ENCODE measurements around the gene XCL2.
"Not testable (repeated sequence)": the region's sequence is repeated elsewhere in the genome, so short reads cannot be mapped to it uniquely, and the experiment has no call there.

XCL2 gene, protein sequence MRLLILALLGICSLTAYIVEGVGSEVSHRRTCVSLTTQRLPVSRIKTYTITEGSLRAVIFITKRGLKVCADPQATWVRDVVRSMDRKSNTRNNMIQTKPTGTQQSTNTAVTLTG

DNA sequence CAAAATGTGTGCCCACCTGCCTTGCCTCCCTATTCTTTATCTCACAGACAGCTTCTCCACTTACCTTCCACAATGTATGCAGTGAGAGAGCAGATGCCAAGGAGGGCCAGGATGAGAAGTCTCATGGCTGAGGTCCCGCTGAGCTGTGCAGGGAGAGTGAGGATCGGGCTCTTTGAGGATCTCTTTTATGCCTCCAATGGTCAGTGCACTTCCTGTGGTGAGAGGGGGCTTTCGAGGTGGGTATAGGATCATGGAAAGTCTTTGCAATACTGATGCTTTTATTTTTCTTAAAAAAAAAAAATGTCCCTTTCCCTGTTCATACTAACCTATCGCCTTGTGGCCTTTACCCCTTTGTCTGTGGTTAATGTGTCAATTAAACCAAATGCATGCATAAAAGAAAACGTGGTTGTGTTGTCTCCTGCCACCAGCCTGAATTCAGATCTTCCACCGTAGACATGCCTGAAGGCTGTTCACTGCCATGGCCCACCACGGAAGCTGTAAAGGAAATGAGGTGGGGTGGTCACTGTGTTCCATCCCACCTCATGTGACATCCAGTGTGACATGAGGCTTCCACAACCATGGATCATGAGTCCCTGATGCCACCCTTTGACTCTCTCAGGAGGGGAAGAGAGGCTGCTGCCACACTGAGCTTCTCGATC lies at the start of gene XCL2:
XCL2 (minus strand) TSS at position 158 of the 659 bp plus-strand sequence; CDS start at position 125, 33 bp downstream.
- FAIRE-seq; DNase-seq (ENCODE audit: low spot score): not testable (repeated sequence)

DNA sequence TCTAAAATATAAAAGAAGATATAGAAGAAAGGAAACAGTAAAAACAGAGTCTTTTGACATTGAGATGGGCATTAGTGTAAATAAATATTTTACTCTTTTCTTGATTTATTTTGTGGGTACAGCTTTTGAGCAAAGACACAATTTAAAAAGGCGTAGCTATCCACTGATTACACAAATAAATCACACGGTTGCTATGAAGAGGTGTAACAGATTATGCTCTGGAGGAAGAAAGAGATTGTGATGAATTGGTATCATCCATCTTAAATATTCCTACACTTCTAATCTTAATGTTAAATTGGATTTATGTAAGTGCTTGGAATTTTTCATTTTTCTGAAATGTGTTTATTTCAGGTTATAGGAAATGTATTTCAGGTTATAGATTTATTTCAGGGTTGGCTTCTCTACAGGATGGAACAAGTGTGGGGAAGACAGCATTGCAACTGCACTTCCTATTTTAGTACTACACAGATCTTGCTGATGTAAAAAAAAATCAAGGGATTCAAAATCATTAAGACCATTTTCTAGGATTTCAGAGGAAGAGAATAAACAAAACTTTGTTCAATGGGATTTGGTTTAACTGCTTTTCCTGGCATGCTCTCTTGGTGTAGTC lies 47.9 kb upstream of the XCL2 start:
- FAIRE-seq = no peak
- no peak for DNase-seq (ENCODE audit: low spot score)

DNA sequence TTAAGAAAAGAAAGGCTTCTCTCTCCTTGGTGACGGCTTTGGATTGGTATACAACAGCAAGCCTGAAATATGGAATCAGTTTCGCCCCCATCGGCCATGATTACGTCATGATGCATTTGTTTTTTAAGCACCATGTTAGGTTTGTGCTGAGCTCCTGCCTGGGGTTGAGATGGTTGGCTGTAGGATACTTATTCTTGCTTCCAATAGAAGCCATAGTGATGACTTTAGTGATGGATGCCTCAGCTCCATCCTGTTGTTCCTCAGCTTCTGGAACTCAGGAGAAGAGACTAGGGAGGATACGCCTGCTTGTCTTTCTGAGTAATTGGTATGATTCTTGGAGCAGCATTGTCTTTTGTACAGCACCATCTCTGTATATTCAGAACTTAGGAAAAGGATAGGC lies 47.3 kb upstream of the XCL2 start:
- FAIRE-seq (no peak), DNase-seq (ENCODE audit: low spot score) (no peak)

DNA sequence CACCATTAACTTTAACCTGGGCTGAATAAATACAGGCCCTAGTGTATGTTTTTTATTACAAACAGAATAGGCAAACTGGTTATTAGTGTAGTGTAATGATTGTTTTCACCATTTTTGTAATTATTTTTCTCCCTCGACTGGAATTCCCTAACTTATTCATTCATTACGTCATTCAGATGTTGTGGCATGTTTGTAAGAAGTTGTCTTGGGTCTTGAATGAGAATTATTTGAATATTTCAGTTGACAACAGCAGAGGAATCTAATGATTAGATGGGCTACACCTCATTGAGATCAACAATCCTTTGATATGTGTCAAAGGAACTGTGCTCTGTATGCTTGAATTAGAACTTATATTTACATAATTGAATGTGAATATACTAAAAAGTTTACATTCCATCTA lies 45.4 kb upstream of the XCL2 start:
- DNase-seq (ENCODE audit: low spot score) = no peak
- FAIRE-seq = no peak

DNA sequence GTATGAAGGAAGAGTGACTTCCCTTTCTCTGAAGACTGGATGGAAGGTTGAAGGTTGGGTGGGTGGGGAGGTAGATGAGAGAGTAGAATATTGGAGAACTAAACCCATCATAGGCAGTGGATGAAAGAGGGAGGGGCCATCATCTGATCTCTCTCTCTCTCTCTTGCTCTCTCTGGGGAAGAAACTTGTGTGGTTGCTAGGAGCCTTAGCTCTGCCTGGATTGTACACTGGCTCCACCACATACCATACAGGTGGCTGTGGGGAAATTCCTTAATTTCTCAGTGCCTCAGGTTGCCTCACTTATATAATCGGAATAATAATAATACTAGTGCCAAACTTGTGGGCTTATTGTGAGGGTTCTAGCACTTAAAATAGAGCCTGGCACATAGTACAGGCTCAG lies 42.1 kb upstream of the XCL2 start:
- DNase-seq (ENCODE audit: low spot score) (no peak), FAIRE-seq (no peak)

DNA sequence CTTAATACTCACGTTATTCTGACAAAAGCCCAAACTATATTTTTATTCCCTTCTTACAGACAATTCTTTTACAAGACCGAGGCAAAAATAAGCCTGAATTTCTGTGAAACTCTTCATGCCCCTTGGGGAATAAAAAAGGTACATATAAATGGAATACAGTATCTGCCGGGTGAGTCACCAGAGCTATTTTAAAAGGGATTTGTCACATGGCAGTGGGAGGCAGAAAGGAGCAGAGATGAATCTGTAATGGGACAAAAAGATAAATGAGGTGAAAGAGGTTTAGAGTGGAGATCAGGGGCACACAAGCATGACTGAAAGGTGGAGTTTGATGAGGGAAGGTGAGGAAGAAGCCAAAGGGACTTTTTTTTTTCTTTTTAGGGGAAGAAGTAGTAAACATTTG lies 41.4 kb upstream of the XCL2 start:
- FAIRE-seq (no peak), DNase-seq (ENCODE audit: low spot score) (peak; percentile 30)

DNA sequence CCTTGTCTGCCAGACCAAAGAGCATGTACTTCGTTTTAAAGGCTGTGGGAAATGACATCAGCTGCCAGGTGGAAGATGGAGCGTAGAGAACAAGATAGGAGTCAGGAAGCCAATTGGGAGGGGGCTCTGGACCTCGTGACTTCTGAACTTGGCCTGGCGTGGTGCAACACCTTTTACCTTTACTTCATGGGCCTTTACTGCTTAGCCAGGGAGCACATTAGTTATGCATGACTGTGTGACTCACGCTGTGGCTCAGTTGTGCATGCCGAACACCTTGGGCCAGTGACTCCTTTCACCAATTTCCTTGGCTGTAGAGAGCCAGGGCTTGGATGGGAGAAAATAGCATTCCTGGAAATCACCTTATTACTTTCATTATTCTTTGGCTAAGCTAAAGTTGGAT lies 39.8 kb upstream of the XCL2 start:
- FAIRE-seq (no peak), DNase-seq (ENCODE audit: low spot score) (no peak)

DNA sequence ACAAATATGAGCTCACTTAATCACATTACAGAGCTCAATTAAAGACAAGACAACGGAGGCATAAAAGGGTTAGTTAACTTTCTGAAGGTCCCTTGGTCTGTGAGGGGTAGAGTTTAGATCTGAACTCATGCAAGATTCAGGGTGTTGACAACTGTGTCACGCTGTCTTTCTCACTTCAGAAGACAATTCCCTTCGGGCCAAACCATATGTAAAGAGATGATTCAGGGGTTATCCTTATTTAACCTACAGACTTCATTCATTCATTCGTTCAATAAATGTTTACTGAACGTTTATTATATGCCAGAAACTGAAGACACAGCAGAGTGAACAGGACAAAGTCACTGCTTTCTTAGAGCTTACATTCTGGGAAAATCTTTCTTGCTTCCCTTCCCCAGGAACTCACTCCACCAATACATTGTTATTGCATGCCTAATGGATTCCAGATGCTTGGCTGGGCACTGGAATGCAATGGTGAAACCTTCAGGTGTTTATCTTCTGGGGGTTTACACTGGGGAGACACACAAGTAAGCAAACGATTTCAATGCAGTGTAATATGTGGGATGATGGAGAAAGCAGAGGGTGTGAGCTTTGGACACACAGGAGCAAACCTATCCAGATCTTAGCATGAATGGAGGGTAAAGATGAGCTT lies 39.0 kb upstream of the XCL2 start:
- FAIRE-seq (no peak), DNase-seq (ENCODE audit: low spot score) (no peak)

DNA sequence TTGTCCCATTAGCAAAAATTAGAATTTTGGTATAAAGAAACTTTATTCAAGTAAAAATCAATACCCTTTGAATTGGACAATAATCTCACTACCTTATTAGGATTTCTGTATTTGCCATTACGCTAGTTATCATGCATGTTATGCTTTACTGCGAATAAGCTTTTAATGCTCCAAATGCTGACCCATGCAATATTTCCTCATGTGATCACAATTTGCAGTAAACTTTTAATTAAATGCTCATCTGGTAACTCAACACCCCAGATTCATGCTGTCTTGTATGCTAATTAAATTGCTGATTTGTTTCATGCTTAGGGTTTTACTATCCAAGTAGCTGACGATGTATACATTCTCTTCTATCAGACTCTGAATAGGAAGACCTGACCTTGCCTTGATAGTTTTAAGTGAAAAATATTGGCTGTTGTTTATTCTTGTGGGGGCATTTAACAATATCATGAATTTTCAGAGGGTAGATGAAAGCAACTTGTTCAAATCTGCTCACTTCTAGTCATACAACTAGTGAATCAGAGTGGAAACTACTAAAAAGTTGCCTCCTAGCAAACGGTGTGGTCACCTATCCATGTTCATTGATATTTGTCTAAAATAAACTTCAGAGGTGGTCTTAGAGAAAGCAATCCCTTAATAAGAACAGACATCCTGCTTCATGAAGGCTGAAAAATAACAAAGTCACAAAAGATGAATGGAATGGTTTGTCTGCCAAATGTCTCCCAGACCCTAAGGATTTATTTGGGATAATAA lies 38.2 kb upstream of the XCL2 start:
- no peak for DNase-seq (ENCODE audit: low spot score)
- FAIRE-seq = no peak

DNA sequence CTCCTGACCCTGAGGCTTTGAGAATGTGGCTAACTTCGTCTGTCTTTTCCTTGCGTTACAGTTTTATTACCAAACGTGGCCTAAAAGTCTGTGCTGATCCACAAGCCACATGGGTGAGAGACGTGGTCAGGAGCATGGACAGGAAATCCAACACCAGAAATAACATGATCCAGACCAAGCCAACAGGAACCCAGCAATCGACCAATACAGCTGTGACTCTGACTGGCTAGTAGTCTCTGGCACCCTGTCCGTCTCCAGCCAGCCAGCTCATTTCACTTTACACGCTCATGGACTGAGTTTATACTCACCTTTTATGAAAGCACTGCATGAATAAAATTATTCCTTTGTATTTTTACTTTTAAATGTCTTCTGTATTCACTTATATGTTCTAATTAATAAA lies 37.2 kb upstream of the XCL2 start:
- not testable (repeated sequence) for DNase-seq (ENCODE audit: low spot score); FAIRE-seq

DNA sequence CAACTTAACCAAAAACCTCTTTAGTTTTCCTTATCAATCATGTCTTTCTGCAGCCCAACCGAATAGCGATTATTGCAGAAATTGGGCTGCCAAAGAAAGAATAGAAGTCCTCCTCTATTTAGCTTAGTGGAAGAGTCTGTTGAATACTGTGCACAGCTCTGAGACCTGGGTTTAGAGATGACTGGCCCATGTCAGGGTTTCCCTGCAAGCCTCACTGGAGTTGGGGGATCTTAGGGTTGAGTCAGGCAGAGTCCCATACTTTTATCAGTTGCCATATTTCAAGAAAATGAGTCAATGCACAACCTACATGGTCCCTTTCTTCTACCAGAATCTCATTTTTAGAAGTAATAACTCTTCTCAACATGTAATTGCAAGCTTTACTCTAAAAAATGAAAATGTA lies 36.5 kb upstream of the XCL2 start:
- not testable (repeated sequence) for FAIRE-seq; DNase-seq (ENCODE audit: low spot score)

DNA sequence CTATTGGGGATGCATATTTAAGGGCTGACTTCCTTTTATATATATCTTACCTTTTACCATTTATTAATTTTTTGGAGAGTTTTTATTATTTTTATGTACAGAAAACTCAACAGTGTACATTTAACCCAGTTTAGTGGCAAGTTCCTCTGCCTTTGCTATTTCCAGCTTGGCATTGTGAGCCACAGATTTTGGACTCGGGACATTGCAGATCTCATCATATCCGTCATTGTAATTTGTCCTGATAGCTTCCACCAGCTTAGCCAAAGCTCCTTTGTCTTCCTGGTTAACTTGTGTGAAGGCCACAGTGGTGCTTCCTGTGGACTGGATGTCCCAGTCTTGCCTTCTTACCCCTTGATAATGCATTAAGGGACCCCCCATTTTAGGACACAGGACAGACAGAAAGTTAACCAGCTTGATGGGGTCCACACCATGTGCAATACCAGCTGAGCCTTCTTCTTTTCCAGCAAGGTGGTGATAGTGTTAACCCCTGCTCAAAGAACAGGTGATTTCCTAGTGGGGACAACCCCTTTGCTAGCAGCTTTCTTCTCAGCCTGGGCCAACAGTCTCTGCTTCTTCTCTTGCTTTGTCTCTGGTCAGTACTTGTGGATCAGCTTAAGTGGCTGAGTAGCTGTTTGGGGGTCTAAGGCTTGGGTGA lies 34.9 kb upstream of the XCL2 start:
- FAIRE-seq = peak; percentile 30

DNA sequence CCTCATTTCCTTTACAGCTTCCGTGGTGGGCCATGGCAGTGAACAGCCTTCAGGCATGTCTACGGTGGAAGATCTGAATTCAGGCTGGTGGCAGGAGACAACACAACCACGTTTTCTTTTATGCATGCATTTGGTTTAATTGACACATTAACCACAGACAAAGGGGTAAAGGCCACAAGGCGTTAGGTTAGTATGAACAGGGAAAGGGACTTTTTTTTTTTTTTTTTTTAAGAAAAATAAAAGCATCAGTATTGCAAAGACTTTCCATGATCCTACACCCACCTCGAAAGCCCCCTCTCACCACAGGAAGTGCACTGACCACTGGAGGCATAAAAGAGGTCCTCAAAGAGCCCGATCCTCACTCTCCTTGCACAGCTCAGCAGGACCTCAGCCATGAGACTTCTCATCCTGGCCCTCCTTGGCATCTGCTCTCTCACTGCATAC lies 32.5 kb upstream of the XCL2 start, which contains the start of gene XCL1:
XCL1 (plus strand) TSS at position 361 of the 444 bp plus-strand sequence; CDS start at position 394, 33 bp downstream.
- DNase-seq (ENCODE audit: low spot score); FAIRE-seq: not testable (repeated sequence)

More for the DNA sequence above, 34.9 kb upstream of the XCL2 start:
- DNase-seq (ENCODE audit: low spot score) = not testable (repeated sequence)

DNA sequence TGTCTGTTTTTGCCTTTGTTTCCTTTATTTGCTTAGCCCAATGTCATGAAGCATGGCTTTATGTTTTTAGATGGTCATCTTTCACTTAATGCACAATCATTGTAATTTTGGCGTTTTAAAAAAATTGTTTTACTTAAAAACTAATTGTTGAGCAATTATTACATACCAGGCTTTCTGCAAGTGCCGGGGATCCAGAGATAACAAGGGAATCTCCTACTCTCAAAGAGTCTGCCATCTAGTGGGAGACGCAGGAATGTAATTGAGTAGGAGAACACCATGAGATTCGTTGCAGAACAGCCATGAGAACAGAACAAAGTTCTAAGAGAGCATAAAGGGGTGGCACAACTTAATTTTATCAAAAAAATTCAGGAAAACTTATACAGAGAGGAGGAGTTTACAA lies 30.4 kb upstream of the XCL2 start:
- not testable (repeated sequence) for FAIRE-seq; DNase-seq (ENCODE audit: low spot score)

DNA sequence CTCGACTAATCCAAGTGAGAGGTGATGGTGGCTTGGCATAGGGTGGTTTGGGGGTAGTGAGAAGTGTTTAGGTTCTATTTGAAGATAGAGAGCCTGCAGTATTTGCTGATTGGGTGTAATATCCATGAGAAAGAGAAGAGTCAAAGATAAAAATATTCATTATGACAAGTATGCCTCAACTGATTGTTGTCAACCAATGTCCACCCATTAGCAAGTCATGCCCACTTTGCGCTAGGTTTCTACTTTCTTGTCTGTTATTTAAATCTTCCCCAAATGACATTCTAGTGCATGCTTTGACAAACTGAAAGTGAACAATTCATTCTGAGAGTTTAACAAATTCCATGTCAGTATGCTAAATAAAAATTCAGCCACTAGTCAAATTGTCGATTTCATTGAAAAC lies 28.8 kb upstream of the XCL2 start:
- DNase-seq (ENCODE audit: low spot score) (no peak), FAIRE-seq (no peak)

DNA sequence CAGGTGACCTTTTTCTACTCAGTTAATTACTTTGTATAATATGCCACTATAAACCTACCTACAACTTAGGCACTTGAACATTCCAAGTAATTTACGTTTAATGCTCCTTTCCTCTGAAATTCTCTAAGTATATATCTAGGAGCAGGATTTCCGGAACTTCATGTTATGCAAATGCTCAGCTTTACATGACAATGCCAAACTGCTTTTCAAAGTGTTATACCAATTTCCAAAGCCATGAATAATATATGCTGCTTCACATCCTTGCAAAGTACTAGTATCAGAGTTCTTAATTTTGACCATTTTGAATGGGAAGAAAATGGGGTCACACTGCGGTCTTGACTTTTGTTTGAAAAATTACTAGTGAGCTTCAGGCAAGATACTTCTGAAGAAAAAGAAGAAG lies 26.9 kb upstream of the XCL2 start:
- DNase-seq (ENCODE audit: low spot score) (no peak), FAIRE-seq (no peak)

DNA sequence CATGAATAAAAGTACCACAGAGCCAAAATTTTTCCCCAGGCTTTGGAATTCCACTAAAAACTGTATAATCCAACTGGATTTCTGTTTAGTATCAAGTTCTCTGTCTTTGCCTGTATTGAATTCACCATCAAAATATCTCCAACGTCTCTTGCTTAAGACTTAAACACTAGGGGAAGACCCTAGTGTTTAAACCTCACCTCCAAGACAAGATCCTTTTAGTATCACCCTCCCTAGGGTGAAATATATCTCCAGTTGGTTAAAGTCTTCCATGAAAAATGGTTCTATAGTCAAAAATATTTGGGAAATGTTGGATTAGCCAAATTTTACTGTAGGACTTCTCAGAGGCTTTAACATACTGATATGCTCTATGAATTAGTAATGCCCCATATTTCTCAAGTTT lies 24.5 kb upstream of the XCL2 start:
- FAIRE-seq (no peak), DNase-seq (ENCODE audit: low spot score) (no peak)

DNA sequence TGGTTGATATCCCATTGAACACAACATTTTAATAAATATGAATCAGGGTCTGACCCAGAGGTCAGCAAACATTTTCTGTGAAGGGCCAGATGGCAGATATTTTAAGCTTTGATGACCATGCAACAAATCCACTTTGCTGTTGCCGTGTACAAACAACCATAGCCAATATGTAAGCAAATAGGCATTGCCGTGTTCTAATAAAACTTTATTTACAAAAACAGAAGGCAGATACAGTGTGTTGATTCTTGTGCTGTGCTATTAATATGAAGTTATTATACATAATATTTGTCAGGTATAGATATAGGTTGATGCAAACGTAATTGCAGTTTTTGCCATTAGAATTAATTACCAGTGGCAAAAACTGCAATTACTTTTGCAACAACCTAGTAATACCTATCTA lies 23.8 kb upstream of the XCL2 start:
- FAIRE-seq = no peak
- DNase-seq (ENCODE audit: low spot score) = no peak

DNA sequence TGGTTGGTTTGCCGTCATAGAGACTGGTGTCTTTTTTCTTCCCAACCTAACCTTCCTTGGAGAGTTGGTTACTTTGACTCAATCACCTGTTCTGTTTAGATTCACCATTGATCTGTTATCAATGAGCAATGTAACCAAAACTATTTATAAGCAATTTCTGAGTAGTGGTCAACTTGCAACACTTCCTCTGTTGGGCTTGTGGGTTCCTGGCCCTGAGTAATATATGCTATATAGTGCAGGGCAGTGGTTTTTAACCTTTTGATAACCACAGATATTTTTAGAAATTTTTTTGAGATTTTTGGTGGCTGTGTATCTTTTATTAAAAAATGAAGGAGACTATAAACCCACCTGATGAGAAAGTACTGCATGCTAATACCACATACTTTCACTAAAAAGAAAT lies 23.2 kb upstream of the XCL2 start:
- no peak for FAIRE-seq
- no peak for DNase-seq (ENCODE audit: low spot score)

DNA sequence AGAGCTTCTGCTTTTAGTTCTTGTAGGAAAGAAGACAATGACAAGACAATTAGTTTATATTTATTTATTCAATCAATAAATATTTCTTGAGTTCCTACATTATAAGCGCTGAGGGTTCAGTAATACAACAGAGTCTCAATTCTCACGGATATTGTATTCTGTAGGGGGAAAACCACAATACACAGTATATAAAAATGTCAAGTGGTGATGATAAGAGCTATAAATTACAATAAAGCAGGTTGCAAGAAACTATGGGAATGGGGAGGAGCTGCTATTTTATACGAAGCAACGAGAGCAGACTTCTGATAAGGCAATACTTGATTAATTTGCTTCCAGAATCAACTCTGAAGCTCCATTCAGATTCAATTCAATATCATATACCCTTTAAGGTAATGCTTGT lies 22.0 kb upstream of the XCL2 start:
- FAIRE-seq = no peak
- no peak for DNase-seq (ENCODE audit: low spot score)

DNA sequence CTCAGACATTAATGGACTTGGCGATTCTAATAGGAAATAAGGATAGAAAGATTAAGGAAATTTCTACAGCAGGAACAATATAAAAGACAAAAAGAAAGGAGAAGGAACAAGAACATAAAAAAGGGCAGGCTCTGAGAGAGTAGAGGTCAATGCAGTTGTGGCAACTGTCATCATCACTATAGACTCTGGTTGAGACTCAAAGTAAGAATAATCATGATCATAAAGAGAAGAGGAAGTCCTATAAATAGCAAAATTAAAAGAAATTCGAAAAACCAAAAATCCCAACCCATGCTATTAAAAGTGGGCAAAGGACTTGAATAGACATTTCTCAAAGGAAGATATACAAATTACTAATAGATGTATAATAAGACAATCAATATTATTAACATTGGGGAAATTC lies 18.2 kb upstream of the XCL2 start:
- DNase-seq (ENCODE audit: low spot score) (no peak), FAIRE-seq (no peak)

Measured in urothelium cell line (cell line).